Stimulated activated CD4-positive, alpha-beta T cell treated with anti-CD3 and anti-CD28 coated beads, Interleukin-4, amount 100 ng/mL, for 1 hour (primary cell): Measurements from ENCODE around the gene SLC1A1.
"Not testable (repeated sequence)": the region's sequence is repeated elsewhere in the genome, so short reads cannot be mapped to it uniquely, and the experiment has no call there.

Source experiments
- DNase-seq: peaks from one replicate; pipeline ENCODE4 v3.0.0-alpha.2; 2020

SLC1A1 gene

DNA sequence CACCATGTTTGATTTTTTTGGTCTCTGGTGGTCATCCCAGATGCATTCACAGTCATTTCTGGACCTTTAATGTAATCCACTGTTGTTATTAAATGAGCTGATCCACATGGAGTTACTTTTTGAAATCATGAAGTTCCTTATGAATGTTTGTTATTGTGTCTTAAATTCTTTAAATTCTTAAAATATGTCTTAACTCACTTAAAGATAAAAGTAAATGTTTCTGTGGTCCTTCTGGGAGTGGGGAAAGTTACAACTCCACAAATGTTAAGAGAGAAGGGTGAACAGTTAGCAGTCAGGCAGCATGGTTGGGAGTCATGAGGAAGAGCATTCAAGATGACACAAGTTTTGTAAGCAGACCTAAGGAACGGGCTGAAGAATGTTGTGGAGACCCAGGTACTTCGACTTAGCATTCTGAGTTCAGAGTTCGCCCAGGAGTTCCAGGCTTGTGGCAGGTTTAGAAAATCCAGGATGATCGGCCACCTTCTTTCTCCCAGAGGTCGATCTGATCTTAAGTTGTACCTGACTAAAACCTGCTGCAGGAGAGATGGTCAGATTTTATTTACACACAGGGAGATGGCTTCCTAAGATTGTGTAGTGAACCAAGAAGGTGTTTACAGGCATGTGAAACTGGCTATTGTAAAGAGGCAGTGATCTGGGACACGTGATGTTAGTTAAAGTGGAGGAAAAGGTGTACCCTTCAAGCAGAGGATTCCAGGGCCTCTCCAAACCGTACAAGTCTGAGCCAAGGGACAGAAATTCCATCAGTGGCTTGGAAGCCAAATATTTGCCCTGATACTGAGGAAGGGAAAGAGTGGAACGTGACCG, 17.2 kb downstream of the SLC1A1 start:
- DNase-seq, result no peak

DNA sequence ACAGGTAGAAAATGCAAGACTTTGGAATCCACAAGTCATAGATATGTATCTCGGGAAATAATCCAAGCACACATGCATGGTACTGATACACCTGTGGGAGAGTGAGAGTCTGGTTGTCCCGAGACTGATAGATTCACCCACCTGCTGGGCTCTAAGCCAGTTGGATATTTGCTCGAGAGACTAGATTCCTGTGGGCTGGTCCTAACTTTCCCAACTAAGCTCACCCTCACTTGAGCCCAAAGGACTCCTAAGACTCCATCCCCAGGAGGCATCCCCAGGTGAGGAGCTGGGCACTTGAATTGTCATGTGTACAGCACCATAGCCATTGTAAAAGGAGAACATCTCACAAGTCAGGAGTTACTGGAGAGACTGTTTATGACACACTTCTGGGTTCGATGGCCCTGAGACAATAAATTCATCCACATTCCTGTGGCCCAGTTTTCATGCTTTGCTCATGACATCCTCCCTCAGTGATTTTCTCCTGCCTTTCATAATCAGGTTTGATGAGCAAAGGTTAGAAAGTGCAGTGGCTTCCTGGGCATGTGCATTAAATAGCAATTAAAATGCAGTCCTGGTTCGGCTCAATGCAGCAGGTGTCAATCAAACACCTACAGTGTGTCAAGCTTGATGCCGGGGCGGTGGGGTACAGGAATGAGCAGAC, 18.1 kb downstream of the SLC1A1 start:
- DNase-seq, result no peak

DNA sequence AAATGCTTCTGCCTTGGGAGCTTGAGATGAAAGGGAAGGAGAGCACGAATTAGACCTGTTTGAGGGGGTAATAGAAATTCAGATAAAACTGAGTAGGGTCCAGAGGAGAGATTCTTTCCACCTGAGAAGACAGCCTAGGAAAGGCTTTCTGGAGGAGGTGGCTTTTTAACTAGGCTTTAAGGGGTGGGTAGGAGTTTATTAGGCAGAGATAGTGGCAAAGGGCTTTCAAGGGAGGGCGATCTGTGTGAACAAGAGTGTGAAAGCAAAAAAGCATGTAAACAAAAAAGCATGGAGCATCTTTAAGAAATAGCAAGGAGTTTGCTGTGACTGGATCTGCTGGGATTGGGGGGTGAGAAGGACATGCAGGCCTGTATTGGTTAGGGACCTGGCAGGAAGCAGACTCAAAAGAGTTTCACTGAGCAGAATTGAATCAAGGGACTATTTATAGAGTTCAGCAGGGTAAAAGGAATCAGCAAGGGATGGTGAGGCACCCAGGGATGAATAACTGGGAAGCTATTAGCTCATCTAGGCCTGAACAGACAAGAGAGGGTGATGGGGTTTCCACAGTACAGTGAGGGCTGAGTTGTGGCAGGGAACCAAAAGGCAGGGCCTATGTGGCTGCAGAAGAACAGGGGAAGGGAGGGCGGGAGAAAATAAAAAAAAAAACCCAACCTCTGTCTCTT, 18.8 kb downstream of the SLC1A1 start:
- no peak for DNase-seq

DNA sequence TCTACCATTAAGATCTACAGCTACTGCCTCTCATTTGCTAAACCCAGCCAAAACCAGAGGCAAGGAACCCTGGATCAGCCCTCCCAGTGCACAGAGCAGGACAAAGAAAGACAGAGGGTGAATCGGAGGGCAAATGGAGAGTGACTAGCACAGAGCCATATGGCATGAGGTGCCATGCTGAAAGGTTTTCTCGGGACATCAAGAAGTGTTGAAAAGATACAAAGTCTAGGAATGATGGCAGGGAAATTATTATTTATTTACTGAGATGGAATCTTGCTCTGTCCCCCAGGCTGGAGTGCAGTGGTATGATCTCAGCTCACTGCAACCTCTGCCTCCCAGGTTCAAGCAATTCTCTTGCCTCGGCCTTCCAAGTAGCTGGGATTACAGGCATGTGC, 19.3 kb downstream of the SLC1A1 start:
- DNase-seq, result no peak

DNA sequence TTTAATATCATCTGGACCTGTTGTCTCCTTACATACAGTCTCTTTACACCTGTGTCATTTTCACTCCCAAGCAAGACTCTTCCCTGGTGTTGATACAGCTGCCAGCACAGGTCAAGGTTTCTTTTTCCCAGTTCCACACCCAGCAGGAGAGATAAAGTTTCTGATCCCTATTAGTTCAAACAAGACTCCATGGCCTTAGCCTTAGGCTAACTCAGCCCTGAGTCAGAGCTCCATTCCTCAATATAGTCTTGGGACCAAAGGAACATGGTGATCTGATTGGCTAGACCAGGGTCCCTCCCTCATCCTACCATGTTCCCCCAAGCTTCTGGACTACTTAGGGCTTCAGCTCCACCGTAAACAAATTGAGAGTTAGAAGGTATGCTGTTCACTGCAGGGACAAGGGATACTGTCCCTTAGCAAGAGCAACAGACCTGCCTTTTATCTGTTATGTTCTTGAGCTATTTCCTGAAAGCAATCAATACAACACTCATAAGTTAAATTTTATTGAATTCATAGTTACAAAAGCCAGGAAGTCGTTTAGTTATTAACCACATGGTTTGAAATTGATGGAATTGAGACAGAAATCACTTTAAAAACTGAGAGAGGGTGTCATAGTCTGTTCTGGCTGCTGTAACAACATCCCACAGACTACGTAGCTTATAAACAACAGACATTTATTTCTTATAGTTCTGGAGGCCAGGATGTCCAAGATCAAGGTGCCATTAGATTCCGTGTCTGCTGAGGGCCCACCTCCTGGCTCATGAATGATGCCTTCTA, 20.5 kb downstream of the SLC1A1 start:
- DNase-seq, result no peak

DNA sequence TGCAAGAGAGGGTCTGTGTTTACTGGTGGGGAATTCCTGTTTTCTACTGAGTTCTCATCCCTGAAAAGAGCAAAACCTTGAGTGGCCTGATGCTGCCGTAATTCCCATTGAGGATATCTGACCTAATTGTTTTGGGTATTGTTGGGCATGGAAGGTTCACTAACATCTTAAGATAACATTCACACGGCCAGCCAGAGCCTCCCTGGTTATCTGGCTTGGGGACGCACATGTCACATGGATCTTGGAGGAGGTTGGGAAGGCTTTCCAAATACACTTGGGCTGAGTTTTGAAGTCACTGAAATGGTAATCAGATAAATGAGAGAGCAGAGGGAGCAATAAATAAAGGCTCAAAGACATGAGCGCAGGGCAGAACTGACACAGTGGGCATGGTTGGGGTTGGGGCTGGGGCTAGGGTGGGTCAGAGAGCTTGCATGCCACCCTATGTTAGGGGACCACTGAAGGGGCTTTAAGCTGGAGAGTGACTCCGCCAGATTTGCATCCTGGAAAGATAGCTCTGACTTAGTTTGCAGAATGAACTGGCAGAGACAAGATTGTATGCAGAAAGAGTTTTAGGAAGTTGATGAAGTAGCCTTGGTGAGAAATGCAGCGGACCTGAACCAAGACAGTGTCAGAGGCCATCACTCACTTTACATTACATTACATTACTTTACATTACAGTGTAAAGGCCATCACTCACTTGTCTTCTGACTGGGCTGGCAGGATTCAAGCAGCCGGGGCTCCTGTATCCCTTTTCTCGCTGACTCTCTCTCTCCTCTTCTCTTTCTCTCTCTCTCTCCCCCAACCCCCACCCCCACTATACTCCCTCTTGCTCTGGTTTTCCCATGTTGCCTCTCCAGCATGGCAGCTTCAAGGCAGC, 24.2 kb downstream of the SLC1A1 start:
- no peak for DNase-seq

DNA sequence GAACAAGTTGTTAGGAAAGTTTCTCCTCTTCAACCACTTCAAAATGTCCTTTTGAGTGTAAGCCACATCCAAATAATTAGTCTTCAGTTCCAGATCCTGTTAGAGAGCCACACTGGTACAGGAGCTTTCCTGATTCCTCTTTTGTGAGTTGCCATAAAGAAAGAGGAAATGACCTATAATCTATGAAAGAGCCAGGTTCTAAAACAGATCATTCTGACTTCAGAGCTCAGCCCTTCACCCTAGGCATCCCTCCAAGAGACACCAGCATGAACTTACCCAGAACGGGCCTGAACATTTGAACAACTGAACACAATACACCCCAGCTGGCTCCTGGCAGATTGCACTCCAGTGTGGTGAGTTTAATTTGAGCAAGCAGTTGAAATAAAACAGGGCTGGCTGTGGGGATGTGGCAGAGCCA, 25.7 kb downstream of the SLC1A1 start:
- DNase-seq, result no peak

DNA sequence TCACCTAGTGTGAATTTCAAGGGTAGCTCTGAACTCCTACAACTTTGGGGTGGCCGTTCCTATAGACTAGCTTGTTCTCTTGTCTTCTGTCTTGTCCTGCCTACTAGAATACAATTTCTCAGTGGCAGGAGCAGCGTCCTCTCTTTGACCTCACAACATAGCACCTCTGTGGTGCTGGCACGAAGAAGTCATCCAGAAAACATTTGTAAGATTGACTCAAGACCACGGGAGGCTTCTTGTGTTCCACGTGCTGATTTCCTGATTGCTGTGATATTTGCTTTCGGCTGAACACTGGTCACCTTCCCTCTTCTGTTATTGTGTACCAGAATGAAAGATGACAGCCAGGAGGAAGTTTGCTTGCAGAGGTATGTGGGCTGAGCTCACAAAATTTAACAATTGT, 27.0 kb downstream of the SLC1A1 start:
- DNase-seq, result no peak

DNA sequence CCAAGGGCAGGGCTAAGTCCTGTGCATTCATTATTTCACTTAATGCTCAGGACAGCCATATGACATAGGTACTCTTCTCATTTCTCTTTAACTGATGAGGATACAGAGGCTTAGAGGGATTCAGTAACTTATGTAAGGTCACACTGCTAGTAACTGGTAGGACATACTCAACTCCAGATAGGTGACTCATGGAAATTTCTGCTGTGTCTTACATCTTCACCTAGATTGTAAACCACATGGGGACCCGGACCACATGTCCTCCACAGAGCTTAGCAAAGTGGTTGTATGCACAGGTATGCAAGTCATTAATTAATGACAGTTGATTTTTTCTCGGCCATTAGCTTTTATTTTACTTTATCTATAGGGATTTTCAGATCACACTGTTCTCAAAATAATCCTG, 29.3 kb downstream of the SLC1A1 start:
- DNase-seq, result no peak

DNA sequence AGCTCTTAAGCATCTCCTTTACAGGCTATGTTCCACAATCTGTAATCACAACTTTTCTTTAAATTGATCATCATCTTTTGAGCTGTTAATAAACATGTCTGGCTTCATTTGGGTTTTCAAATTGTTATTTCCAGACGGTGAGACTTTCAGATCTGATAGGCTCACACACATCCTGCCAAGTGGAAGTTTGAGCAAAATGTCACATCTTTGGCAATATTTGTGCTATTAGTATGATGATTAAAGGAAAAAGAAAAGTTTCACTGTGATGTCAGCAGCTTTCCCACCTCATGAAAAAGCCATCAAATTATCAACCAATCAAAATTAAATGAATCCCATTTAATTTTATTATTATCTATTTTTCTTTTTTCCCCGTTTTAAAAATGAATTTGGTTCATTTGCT, 29.8 kb downstream of the SLC1A1 start:
- DNase-seq, result no peak

DNA sequence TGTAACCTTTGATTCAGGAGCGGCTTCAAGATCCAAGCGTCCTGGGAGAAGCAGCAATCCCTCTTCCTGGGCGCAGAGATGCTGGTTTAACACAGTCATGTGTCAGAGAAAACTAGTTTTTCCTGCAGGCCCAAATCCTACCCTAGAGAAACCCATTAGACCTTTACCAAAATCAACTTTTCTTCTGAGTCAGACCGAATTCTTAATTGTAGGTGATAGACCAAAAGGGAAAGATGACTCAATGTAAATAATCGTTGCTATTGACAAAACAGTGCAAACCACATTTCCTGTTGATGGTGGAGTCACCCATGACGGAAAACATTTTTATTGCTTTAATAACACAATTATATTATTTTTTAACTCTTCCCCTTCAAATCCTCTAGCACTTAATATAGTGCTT, 40.1 kb downstream of the SLC1A1 start:
- DNase-seq, result no peak

DNA sequence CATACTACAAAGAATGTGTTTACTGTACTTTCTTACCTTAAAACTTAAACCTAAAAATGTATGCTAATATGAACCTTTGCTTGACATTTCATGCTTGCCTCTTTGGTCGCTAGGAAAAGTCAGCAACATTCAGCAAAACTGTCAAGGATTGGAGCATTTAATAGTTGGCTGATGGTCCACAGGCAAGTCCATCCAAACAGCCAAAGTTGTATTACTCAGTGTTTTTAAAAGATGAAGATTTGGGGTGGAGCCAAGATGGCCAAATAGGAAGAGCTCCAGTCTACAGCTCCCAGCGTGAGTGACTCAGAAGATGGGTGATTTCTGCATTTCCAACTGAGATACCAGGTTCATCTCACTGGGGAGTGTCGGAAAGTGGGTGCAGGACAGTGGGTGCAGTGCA, 40.6 kb downstream of the SLC1A1 start:
- not testable (repeated sequence) for DNase-seq

DNA sequence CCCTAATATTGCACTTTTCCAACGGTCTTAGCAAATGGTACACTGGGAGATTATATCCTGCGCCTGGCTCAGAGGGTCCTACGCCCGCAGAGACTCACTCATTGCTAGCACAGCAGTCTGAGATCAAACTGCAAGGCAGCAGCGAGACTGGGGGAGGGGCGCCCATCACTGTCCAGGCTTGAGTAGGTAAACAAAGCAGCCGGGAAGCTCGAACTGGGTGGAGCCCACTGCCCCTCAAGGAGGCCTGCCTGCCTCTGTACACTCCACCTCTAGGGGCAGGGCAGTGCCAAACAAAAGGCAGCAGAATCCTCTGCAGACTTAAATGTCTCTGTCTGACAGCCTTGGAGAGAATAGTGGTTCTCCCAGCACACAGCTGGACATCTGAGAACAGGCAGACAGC, 41.1 kb downstream of the SLC1A1 start:
- not testable (repeated sequence) for DNase-seq

DNA sequence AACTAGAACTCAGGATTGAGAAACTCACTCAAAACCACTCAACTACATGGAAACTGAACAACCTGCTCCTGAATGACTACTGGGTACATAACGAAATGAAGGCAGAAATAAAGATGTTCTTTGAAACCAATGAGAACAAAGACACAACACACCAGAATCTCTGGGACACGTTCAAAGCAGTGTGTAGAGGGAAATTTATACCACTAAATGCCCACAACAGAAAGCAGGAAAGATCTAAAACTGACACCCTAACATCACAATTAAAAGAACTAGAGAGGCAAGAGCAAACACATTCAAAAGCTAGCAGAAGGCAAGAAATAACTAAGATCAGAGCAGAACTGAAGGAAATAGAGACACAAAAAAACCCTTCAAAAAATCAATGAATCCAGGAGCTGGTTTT, 43.6 kb downstream of the SLC1A1 start:
- DNase-seq, result not testable (repeated sequence)

DNA sequence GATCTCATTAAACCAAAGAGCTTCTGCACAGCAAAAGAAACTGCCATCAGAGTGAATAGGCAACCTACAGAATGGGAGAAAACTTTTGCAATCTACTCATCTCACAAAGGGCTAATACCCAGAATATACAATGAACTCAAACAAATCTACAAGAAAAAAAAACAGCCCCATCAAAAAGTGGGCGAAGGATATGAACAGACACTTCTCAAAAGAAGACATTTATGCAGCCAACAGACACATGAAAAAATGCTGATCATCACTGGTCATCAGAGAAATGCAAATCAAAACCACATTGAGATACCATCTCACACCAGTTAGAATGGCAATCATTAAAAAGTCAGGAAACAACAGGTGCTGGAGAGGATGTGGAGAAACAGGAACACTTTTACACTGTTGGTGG, 45.9 kb downstream of the SLC1A1 start:
- not testable (repeated sequence) for DNase-seq

DNA sequence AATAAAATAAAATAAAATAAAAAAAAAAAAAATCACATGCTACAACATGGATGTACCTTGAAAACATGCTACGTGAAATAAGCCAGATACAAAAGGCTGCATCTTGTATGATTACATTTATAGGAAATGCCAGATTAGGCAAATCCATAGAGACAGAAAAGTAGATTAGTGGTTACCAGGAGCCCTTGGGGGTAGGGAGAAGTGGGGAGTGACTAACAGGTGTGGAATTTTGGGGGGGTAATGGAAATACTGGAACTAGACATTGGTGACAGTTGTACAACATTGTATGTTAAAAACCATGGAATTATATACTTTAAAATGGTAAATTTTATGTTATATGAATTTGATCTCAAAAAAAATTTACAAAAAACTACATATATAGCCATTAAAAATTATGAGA, 47.3 kb downstream of the SLC1A1 start:
- DNase-seq, result no peak

DNA sequence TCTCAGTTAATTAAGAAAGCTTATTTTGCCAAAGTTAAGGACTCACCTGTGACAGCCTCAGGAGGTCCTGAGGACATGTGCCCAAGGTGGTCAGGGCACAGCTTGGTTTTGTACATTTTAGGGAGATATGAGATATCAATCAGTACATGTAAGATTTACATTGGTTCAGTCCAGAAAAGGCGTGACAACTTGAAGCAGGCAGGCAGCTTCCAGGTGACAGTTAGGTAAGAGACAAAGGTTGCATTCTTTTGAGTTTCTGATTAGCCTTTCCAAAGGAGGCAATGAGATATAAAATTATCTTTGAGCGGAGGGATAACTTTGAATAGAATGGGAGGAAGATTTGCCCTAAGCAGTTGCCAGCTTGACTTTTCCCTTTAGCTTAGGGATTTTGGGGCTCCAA, 47.8 kb downstream of the SLC1A1 start:
- DNase-seq, result no peak

DNA sequence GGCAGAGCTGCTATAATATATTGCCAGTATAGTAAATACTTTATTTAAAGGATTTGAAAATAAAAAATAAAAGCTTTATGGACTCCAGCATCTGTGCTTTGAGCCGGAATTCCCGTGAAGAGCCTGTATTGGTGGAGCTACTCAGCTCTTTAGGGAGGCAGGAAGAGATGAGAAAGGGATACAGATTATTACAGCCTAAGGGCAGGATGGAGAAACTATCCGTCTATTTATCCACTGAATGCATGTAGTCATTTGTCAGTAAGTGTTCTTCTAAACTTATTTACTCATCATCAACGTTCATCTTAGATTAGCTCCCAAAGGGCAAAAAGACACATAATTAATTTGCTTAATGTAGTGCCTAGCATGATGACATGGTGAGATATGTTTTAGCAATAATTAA, 48.4 kb downstream of the SLC1A1 start:
- DNase-seq, result no peak

DNA sequence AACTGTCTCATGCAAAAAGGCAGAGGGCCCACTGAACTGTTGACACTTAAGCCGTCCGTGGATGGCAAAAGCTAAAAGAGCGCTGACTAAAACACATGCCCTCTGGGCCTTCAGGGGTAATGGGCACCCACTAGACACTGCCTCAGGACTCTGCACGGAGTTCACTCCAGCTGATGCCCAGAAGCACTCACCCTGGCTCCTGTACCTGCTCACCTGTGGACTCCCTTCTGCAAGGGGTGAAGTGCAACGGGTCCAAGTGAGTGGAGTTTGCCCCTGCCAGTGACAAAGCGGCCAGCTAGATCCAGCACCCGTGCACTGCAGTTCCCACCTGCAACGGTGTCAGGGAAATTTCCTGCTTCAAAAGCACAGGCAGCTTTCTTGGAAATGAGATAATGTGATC, 50.2 kb downstream of the SLC1A1 start:
- DNase-seq, result no peak

DNA sequence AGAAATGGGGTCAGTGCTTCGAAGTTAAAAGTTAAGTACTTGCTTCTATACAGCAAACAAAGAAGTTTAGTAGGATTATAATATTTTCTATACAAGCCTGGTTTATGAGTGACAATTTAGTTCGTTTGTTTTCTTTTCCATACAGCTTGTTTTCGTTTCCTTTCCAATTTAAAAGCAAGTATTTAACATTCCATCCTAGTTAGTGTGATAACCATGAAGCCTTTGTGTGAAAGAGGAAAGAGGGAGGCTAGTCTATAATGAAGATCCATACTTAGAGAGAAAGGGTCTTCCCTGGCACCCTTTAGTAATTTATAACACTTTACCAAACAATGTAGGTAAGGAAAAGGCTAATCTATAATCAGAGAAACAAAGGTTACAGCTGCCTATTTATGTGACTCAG, 51.0 kb downstream of the SLC1A1 start:
- no peak for DNase-seq

DNA sequence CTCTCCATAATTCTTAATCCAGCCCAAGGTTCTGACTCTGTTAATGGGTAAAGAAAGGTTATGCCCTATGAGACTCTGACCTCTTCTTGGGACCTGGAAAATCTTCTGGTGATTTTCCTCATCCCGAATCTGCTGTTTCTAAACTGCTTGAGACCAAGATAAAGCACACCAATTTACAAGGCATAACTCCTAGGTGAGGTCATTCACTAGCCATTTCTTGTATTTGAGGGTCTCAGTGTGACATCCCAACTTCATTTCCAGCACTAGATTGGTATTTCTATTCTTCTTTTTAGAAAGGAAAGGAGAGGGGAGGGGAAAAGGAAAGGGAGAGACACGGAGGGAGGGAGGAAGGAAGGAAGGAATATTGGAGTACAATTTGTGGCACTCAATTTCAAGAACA, 51.6 kb downstream of the SLC1A1 start:
- DNase-seq, result no peak

DNA sequence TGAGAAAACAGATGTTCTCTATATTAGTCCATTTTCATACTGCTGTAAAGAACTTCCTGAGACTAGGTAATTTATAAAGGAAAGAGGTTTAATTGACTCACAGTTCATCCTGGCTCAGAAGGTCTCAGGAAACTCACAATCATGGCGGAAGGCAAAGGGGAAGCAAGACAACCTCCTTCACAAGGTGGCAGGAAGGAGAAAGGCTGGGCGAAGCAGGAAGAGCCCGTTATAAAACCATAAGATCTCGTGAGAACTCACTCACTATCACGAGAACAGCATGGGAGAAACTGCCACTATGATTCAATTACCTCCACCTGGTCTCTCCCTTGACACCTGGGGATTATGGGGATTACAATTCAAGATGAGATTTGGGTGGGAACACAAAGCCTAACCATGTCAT, 54.4 kb downstream of the SLC1A1 start:
- DNase-seq, result not testable (repeated sequence)
